ELF-1 (cell line): ENCODE measurements around the gene LETMD1.
"Not testable (repeated sequence)": the region's sequence is repeated elsewhere in the genome, so short reads cannot be mapped to it uniquely, and the experiment has no call there.

Experiments used
- DNase-seq: peaks from one replicate; pipeline ENCODE4 v3.0.0-alpha.2; 2016; ENCODE audit warnings: low read depth, low spot score

LETMD1 gene

DNA sequence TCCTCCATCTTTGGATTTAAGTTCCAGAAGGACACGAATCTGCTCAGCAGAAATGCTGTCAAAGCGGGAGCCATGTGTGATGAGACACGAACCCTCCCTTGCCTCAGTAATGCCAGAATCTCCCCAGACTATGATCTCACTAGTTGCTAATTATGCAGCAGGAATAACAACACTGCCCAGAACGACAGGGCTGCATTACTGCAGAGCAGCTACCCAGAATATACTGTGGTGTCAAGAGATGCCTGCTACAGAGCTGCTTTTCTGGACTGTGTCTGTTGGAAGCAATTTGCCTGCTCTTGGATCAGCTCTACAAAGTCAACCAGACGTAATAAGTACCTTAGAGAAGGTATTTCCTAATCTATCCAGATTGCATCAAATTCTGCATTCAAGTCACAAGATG lies 29.8 kb downstream of the LETMD1 start:
- no peak for DNase-seq

DNA sequence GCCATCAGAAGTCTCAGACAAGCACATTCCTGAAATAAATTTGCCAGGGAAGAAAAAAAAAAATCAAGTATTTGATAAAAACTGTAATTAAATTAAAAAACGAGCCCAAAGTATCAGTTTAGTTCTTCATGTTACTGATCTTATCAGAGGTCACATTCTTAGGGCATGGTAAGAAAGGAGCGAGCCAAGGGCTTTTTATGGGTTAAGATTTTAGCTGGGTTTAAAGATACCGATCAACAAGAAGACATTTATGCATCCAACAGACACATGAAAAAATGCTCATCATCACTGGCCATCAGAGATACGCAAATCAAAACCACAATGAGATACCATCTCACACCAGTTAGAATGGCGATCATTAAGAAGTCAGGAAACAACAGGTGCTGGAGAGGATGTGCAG lies 30.2 kb downstream of the LETMD1 start:
- DNase-seq: not testable (repeated sequence)

DNA sequence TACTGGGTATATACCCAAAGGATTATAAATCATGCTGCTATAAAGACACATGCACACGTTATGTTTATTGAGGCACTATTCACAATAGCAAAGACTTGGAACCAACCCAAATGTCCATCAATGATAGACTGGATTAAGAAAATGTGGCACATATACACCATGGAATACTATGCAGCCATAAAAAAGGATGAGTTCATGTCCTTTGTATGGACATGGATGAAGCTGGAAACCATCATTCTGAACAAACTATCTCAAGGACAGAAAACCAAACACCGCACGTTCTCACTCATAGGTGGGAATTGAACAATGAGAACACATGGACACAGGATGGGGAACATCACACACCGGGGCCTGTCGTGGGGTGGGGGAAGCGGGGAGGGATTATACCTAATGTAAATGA lies 30.7 kb downstream of the LETMD1 start:
- DNase-seq: not testable (repeated sequence)

DNA sequence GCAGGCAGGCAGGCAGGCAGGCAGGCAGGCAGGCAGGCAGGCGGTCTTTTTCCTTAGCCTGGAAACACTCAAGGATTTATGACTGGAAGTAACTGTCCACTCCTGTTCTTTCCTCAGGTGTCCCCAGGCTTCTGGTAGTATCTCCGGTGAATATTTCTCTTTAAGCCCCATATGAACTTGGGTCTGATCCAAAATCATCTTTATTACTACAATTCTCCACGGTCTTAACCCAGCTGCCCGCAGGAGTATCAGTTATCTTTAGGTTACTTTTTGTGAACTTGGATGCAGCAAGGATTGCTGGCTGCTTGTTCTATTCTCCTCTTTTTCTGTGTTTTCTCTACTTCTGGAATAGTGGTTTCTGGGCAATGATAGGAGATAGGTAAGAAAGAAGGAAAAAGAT lies 32.0 kb downstream of the LETMD1 start:
- no peak for DNase-seq

DNA sequence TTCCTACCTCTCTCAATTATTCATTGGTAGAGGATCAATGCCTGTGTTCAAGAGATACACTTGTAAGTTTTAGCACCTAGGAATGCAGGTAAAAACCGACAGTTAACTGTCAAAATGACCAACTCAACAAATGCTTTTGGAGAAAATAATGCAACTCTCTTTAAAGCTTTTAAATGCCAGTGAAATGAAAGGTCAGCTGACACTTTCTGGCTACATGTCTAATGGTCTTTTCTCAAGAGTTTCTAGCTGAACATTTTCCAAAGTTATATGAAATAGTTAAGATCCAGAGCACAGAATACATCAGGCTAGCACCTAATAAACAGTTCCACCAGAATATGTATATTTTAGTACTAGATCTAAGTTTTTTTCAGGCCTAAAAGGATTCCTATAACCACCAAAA lies 33.3 kb downstream of the LETMD1 start:
- no peak for DNase-seq

DNA sequence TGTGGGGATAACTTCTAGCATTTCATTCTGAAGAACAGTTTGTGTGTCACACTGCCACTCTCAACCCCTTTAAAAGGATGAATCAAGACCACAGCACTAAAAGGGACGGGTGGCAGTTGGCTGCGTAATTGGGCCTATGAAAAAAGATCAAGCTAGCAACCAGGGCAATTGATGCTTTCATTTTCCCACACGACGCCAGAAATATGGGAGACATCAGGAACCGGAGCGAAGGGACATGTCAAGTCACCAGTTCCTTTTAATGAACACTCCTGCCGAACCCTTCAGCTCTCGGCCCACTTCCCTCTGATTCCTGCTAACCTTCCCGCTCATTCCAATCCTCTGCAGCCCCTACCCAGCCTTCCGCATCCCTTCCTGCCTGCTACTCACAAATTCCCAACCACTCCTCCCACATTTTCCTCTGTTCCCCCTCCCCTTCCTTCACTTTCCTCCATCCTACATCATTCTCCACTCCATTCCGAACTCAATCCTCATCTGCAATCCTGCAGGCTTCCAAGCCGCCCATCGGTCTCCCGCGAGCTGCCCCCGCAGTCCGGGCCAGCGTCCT lies 34.5 kb downstream of the LETMD1 start:
- DNase-seq: peak; percentile 78

DNA sequence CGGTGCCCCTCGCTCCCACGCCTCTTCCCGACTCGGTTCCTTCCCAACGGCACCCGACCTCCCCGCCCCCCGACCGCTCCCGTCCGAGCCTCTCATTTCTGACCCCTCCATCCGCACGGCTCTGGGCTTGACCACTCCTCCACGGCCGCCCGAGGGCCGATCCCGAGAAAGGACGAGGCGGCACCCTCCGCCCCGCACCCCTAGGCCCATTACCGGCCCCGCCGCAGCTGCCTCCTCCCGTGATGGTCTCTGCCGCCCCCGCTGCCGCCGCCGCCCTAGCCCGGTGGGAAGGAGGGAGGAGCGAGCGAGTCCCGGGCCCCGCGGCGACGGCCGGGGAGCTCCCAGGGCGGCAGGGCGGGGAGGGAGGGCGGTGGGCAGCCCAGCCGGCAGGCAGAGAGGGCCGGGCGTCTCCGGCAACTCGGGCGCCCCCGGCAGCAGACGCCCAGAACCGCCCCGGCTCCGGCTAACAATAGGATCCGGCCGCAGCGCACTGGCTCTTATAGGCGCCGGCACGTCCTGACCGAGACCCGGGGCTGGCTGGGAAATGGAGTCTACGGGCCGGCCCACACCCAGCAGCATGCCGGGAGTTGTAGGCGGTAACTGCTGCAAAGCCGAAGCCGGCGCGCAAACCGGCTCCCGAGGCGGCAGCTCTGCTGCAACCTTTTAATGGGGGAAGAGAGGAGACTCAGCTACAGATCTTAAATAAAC lies 35.2 kb downstream of the LETMD1 start, which contains the start of gene CSRNP2:
Gene CSRNP2 (minus strand): TSS at position 471 of the 708 bp plus-strand sequence. CDS start 7,035 bp downstream, outside the sequence.
- peak; percentile 99 for DNase-seq

DNA sequence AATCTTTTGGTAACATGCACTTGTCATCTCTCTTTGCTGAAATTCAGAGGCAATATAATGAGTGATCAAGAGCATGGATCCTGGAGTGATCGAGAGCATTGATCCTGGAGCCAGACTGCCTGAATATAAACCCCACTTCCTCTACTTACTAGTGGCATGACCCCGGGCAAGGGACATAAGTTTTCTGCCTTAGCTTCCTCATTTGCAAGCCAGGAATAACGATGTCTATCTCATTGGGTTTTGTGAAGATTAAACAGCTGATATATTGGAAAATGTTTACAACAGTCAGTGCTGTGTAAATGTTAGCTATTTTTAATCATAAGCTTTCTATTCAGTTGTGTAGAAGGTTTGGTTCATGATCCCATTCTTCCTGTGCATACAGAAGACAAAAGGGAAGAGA lies 37.6 kb downstream of the LETMD1 start:
- no peak for DNase-seq

DNA sequence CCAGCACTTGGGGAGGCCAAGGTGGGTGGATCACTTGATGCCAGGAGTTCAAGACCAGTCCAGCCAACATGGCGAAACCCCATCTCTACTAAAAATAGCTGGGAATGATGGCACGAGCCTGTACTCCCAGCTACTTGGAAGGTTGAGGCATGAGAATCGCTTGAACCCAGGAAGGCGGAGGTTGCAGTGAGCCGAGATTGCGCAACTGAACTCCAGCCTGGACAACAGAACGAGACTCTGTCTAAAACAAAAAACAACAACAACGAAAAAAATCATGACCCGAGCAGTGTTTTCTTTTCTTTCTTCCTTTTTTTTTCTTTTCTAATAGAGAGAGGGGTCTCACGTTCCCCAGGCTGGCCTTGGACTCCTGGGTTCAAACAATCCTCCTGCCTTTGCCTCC lies 38.8 kb downstream of the LETMD1 start:
- no peak for DNase-seq

DNA sequence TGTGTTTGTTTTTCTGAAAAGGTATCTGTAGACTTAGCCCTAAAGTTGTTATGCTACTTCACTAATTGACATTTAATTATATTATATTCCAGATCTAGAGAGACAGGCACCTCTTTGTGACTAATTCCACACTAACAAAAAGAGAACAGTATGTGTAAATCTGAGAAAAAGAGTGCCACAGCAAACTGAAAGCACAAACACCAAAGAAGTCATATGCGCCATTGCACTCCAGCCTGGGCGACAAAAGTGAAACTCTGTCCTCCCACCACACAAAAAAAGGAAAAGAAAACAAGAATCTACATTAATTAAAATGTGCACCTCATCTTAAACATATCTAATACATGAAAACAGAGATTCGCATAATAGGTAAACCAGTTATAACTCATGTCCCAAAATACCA lies 39.7 kb downstream of the LETMD1 start:
- DNase-seq: no peak

DNA sequence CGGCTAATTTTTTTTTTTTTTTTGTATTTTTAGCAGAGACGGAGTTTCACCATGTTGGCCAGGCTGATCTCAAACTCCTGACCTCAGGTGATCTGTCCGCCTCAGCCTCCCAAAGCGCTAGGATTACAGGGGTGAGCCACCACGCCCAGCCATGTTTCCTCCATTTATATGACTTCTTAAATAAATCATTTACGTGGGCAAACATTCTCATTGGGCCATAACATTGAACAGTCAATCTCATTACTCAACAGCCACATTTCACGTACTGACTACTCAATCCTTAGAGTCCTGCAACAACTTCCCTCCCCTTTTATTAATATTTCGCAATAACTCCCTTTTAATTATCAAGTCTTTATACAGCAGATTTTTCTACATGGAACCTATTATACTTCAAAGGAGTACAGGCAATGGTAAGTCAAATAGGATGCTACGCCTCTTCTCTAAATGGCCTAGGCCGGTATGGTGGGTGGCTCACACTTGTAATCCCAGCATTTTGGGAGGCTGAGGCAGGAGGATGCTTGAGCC lies 42.6 kb downstream of the LETMD1 start:
- no peak for DNase-seq

DNA sequence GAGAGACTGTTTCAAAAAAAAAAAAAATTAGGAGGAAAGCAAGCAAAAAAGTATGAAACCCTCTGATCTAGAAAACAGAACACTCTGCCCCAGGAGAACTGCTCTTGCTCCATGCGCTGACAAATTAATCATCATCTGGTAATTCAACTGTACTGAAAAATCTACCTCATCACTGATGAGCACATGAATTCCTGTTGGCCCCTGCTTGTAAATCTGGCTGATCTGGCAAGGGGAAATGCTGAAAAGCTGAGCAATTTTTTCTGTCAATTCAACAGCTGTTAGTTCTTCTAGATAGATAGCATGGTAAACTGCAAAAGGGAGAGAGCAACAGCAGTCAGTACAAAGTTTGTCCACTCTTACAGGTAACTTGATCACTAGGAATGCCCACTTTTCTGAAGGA lies 50.5 kb downstream of the LETMD1 start:
- no peak for DNase-seq

DNA sequence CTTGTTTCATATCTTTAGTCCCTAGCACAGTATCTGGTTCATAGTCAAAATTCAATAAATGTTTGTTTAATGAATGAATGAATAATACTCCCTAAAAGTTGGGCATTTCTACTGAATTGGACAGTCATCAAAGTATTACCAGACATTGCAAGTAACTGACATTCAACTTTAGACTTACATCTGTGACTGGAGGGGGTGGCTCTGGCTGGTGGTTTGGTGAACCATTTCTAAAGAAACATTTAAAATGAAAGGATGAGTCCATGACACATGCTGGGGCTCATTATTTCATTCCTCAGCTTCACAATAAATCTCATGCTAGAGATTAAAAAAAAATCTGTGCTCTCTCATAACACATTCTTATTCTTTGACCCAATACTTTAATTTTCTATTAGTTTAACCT lies 55.9 kb downstream of the LETMD1 start:
- DNase-seq: no peak

DNA sequence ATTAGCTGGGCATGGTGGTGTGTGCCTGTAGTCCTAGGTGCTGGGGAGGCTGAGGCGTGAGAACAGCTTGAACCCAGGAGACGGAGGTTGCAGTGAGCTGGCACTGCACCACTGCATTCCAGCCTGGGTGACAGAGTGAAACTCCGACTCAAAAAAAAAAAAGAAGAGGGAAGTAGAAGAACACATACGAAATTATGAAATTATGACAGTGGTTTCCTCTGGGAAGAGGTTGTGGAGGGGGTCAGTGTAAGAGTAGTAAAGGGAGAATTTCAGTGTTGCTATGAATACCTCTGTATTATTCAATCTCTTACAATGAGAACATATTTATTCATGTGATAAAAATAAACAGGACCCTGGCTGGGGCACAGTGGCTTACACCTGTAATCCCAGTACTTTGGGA lies 60.0 kb downstream of the LETMD1 start:
- DNase-seq: no peak
